RPMI7951 (cell line): ENCODE results near the gene ANKRD17. TPM values are rescaled to one million over a fixed set of nuclear protein-coding genes. Genes with fewer than 3 reads are reported as not detected.
A peak's percentile ranks its signal among the peaks of the same experiment; 100 is the strongest.

Source experiments
- DNase-seq: peaks from one replicate; pipeline ENCODE4 v3.0.0-alpha.2; 2012; ENCODE audit warnings: low read depth
- total RNA-seq: library from RNA; depleted of rRNA; stranded (reverse); fragments of >200 nt; shearing (Covaris generic); gene quantifications from 2 replicates; pipeline ENCODE4 v1.2.3, GENCODE V29; 2014

The ANKRD17 gene
- total RNA-seq, 1 experiment from 2014 or later: 25.4 TPM

DNA sequence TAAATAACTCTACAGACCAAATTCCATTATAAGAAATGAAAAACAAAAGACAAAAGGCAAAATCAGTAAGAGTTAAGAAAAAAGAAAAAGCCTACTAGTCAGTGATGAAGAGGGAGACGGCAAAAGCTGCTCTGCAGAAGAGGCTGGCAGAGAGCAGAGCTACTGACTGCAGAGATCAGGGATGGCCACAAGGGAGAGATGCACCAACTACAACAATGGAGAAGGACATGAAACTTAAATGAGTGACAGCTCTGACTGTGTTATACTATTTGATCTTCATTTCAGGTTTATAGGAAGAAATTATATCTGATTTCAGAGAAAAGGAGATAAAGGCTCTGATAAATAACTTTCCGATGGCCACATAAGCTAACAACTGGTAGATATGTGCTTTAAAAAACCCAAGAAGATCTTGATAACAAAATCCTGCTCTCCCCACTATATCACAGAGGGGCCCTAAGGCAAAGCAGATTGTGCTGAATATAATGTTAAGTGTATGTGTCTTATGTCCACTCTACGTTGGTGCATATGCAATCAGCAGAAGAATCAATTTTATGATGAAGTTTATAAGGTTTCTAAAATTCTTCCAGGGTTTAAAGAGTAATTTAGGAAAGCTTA lies 130.7 kb downstream of the ANKRD17 start:
- peak; percentile 0 for DNase-seq

DNA sequence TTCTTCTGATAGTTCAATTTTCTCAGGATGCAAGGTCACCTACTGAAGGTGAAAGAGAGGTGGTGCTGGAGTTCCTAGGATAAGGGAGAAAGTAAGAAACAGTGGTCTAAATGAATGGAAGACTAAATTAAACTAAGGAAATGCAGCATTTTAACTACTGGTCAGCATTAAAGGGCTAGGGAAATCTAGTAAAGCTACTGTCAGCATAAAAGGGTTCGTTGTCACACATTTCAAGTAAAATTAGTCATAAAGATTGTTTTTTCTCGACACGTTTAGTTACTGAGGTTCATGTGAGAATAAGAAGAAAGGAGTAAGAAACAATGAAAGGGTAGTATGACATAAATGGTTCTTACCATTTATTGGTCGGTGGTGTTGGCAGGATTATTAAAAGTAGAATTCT lies 149.1 kb downstream of the ANKRD17 start:
- no peak for DNase-seq

DNA sequence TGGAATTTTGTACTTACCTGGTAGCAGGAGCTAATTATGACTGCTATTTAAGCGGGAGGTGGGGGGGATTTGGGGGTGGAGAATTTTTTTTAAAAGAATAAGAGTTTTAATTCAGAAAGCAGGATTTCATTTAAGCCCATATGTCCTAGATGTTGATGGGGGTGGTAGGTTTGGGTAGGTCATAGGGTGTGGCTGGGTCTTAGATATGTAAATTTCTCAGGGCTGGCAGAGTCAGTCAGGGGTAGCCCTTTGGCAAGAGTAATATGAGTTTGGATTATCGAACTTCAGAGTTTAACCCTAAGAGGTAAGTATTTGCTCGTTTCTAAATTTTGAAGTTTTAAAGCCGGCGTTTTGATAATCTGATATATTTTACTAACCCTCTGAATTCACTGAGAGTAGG lies 153.9 kb downstream of the ANKRD17 start:
- no peak for DNase-seq

DNA sequence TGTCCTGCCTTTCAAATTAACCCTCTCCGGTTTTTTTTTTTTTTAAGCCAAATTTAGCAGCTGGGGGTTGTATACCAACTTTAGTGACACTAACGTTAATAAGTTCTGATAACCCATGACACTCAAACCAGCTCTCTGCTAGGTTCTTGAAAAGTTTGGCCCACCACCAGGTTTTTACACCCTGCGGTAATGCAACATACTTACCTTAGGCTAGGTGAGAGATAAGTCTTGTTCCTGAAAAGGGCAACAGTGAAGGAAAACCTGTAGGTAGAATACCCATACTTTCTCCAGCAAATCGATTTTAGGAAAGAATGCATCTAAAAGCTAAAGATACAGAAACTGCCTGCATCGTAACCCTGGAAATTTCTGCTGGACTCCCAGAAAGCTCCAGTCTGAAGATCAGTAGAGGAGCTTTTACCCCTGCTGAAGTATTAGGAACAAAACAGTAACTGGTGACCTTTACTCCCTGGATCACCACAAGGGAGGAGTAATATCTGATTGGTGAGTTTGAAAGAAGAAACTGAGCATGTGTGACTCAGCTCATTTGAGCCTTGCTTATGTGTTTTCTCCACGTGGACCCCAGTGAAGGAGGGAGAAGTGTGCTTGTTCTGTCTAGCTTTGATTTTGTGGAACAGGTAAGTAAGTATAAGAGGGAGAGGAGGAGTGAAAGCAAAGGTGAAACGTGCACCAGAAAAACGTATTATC lies 154.6 kb downstream of the ANKRD17 start:
- DNase-seq: no peak

DNA sequence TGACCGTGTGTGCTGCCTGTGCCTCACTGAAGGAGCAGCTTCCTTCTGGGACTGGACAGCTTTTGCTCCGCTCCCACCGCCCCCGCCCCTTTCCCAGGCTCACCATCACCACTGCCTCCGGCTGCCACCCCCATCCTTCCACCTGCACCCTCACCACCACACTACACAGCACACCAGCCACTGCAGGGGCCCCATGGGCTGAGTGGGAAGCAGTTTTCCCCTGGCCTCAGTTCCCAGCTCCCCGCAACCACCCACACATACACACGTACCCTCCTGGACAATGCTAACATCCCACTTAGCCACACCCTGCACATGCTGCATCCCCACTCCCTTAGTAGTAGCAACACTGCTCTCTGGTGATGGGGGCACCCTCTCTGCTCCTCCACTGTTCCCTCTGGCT lies 159.5 kb downstream of the ANKRD17 start:
- no peak for DNase-seq

DNA sequence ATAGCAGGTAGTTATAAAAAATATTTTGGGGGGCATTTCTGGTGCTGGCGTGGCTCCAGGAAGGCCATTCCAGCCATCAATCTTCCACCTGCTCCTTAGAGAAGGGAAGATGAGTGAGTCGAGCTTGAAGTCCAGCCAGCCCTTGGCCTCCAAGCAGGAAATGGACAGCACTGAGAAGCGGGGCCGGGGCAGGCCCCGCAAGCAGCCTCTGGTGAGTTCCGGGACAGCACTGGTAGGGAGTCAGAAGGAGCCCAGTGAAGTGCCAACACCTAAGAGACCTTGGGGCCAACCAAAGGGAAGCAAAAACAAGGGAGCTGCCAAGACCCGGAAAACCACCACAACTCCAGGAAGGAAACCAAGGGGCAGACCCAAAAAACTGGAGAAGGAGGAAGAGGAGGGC lies 159.9 kb downstream of the ANKRD17 start:
- DNase-seq: no peak

DNA sequence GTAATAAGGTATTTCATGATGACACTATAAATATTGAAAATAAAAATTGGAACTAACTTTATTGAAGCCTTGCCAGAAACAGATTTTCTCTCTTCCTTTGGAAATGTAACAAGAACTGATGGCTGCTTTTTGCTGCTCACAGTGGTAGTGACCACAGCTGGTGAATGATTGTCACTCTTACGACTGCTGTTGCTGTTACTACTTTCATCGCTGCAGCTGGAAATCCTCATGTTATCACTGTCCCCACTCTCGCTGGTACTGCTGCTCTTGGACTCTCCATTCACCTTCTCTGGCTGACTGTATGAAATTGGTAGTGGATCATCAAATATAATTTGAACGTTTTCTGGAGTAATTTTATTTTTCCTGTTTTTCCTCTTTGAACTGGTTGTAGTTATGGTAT lies 160.6 kb downstream of the ANKRD17 start:
- no peak for DNase-seq

DNA sequence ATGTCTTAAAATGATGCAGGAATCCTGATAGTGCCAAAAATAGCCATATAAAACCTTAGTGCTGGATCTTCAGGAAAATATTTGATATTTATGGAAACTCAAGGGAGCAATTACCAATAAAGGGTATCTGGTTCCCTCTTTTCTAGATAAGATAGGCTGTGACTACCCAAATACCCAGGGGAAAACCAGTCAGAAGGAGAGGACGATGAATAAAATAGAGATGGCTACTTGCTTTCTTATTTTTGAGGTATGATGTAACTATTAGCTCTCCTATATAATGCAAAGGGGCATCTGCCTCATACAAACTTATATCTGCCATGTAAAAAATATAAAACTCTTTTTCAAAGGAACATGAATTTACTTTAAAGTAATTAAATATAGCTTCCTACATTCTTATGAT lies 165.7 kb downstream of the ANKRD17 start:
- DNase-seq: no peak

DNA sequence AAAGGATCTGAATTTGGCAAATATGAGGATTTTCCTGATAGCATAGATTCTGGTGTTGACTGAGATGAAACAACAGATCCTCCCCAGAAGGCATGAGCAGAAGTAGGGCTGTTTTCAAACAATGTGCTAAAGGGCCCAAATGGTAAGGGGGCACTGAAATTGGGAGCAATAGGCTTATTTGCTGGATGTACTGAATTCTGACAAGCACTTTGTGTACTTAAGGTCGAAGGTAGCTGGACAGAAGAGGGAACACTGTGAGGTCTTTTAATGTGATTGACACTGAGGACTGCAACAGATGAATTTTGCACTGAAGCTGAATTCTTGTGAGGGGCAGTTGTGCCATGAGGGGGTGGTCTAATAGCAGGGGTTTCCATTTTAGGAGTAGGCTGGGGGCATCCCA lies 167.9 kb downstream of the ANKRD17 start:
- no peak for DNase-seq

DNA sequence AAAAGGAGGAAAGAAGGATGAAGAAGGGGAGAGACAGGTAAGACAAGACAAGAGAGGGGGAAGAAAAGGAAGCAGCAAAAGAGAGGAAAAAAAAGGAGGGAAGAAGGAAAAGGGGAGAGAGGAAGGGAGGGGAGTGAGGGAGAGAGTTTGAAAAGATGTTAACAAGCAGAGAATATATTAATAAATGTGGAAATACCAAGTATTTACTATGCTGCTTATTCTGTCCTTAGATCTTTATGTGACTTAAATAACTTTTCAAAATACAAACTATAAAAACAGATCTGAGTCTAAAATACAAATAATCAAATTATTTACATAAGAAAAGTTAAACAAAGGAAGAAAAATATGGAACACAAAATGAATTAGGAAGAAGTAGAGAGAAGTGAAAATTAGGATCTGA lies 170.7 kb downstream of the ANKRD17 start:
- DNase-seq: no peak

DNA sequence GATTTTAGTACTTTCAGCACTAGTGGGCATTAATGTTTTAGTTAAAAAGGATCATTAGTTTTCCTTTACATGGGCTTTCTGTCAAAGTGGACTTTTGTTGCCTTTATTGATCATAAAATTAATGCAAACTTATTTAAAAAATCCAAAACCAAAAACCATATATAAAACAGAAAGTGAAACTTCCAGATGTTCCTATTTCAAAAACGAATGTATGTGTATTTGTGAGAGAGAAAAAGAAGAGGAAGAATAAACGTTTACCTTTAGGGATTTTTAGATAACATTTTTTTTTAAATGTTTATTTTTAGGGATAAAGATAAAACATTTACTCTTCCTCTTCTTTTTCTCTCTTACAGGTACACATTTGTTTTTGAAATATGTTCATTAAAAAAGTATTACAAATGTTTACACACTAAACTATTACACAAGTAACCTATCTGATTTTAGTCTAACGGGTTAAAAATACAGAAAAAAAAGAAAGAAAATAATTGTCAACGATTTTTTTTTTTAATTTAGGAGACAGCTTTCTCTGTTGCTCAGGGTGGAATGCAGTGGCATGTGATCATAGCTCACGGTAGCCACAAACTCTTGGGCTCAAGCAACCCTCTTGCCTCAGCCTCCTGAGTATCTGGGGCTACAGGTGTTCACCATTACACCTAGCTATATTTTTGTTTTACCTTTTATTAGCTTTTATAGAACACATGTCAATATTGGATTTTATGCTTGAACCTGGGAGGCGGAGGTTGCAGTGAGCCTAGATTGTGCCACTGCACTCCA lies 172.3 kb downstream of the ANKRD17 start:
- no peak for DNase-seq

DNA sequence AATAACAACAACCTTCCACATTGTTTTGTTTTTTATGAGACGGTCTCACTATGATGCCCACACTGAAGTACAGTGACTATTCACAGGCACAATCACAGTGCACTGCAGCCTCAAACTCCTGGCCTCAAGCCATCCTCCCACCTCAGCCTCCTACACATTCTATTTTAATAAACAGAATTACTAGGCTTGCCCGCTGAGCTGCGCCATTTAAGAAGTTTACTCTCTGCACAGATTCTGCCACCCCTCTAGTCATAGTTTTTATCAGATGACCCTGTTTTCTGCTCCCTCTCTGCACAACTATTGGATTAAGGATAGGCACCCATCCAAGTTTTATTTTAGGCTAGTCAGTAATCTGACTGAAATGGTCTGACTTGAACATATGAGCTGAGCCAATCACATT lies 177.8 kb downstream of the ANKRD17 start:
- DNase-seq: no peak

DNA sequence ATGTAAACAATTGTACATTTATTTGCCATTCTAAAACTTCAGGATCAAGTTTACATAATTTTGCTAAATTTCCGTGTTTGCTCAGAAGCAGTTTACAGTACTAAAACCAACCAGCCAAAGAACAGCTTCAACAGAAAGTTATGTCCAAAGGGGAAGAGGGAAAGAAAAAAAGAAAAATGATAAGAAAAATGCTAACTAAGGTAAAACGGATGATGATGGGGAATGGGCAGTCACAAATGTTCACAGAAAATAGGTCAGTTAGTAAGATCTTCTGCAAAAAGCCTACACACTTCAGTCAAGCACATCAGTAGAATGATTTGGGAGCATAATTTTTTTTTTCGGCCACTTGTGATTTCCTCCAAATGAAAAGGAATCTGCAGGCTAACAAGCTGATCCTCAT lies 182.8 kb downstream of the ANKRD17 start:
- DNase-seq: no peak

DNA sequence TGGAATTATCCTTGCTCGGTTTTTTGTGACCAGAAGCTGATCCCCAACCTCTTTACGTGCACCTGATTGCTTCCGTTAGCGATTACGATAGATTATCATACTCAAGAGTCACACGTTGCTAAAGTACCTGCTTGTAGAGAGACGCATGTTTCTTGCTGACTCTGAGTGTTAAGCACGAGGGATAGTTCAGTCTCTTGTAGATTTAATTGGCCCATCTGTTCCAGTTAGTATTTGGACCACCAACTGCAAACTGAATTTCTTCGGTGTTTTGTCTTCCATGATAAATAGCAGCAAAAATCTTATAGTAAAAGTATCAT lies 188.6 kb downstream of the ANKRD17 start:
- no peak for DNase-seq

DNA sequence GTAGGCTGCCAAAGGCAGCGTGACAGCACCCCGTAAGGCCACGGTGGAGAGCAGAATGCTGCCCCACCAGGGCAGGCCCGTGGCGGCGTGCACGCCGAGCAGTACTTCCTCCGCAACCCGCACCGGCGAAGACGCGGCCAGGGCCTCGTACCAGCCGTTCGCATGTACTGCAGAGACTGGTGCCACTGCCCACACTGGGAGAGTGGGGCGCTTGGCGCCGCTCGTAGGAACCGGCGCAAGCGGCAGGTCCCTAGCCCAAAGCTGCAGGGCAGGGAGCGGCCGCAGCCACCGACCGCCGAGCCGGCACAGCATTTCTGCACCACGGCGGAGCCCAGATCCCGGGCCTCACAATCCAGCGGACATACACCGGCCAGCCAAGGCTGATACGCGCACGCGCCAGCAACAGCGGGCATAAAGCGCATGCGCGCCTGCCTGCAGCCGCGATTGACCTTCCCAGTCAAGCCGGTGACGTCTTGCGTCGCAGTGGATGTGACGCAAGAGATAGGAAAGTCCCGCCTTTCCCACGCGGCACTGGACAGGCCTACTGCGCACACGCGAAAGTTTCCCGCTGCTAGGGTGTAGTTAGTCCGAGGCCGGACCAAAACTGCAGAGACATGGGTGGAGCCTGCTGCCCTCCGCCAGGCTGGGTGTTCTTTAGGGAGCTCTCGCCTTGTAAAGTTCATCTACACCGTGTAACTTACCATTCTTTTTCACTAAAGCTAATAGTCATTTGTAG lies 189.1 kb downstream of the ANKRD17 start, which contains the start of gene COX18:
COX18 (minus strand) TSS at position 379 of the 736 bp plus-strand sequence; CDS start at position 312, 67 bp downstream.
- DNase-seq: peak; percentile 97

DNA sequence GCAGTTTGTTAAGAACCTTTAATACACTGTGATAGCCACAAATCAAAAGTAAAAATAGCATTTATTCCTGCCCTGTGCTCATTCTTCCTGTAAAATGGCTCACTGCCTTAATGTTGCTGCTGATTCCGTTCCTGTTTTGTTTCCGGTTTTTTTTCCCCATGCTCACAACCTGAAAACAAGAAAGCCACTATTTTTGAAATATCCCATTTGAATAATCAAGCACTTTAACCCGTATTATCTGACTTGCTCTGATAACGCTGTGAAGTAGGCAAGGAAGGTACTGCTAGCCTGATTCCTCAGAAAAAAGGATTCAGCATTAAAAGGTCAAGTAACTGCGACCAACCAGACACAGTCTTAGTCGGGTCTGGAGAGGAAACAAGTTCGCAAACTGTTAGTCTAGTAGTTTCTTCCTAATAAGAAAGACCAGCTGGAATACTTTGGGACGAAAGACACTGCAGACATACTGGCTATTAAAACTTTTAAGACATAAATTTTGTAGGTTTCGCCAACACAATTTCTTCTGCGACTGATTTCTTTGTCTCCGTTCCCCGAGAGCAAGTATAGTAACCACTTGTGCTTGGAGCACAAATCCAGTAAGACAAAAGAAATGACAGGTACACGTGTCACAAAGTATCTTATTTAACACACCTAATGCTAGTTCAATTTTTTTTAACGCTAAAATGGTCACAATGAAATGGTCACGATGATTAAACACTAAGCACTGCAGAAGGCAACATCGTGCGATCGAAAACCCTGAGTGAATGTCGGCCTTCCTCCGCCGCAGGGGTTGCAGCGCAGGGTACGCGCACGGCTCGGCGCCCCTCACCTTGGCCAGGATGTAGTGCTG lies 189.9 kb downstream of the ANKRD17 start:
- DNase-seq: peak; percentile 26

DNA sequence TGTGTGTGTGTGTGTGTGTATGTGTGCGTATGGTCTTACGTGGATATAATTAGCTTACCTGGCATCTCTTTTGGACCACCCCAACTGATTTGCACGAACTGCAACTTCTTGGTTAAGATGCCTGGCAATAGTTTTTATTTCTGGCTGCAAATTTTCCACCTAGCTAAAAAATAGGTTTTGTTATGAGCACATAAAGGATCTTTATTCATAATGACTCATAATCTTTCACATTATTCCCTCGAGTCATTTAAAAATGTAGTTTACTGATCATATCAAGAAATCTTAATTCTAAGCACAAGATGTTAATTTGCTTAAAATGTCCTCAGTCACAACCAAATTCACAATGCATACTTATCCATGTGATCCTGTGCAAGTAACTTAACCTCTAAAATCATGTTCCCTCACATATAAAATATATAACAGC lies 190.6 kb downstream of the ANKRD17 start:
- no peak for DNase-seq

DNA sequence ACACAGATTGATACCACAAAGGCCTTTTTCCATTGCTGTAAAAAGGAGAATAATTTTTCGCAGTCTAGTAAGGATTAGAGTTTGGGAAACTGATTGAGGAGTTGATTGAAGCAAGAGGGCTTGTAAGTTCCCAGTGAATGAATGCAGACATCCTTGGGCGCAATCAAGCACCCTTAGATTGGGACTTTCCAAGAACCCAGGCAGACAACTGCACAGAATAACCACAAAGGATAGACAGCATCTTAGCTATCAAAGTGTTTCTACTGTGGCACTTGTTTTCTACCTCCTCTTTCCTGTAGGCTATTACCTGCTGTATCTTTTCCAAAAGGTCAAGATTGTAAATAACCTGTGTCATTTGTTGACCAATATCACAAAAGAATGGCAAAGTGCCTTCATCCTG lies 191.7 kb downstream of the ANKRD17 start:
- no peak for DNase-seq

DNA sequence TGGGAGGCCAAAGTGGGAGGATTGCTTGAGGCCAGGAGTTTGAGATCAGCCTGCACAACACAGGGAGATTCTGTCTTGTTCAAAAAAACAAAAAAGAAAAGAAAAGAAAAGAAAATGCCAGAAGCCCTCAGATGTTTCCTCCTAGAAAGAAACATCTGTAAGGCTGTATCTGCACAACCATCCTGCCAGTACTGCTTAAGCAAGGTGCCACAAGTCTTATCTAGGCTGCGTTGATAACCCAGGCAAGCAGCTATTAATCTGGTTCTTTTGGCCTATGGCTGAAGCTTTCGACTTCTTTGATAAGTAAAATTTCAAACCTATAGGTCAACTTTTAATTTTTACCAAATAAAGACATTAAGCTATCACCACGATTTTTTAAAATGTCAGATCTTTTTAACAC lies 192.2 kb downstream of the ANKRD17 start:
- DNase-seq: no peak

DNA sequence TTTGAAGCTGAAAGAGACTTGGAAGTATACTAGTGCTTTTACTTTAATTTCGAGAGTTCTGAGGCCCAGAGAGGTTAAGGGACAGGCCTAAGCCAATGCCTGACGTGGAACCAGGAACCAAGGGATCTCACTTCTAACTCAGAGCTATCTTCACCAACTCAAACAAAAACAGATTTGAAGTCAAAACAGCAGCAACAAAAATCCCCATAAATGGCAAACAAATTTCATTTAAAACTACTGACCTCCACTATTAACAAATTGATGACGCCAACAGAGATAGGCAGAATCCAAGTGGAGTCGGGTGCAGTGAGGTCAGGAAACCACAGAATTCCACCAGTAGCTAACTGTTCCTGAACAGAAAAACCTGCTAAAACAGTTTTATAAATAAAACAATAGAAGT lies 194.1 kb downstream of the ANKRD17 start:
- DNase-seq: no peak

DNA sequence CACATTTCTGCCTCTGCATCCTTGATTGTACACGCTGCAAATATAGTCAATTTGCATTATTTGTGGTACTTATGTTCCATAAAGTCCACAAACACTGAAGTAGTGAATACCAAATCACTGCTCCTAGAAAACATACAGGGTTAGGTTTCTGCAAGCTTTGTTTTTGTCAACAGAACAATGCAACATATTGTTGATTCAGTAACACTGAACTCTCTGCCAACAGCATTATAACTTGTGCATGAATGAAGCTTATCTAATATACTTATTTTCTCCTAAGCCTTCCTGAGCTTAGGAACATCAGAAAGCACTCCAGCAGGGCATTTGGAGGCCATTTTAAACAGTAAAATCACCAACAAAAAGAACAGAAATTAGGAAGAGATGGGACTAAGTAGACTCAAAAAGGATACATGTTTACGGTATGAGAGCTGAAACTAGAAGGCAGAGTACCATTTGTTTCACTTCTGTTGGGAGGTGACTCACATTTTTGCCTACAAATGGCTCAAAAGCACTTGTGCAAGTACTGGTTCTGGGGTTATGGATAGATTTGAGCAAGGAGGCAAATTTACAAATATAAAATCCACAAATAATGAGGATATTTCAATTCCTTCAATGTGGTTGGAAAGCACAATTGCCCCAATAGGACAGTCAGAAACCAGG lies 203.2 kb downstream of the ANKRD17 start:
- no peak for DNase-seq
